Activated CD8-positive, alpha-beta T cell treated with anti-CD3 and anti-CD28 coated beads, Interleukin-2, amount 10 ng/mL, durations not matched to agents 7 days and 5 days (primary cell): ENCODE measurements around the gene CD19. TPM values are rescaled to one million over a fixed set of nuclear protein-coding genes. Genes with fewer than 3 reads are reported as not detected.
A peak's percentile ranks its signal among the peaks of the same experiment; 100 is the strongest.
"Not testable (repeated sequence)": the region's sequence is repeated elsewhere in the genome, so short reads cannot be mapped to it uniquely, and the experiment has no call there.

Experiments used
- ATAC-seq: fragments of 150-1000 bp; cut with Tn5 transposase; one replicate; pipeline ENCODE4 v1.10.0; 2021; ENCODE audit warnings: moderate library complexity
- CTCF ChIA-PET: fragments of 350-600 bp; sonication (Branson Sonifier 250); formaldehyde crosslinking; loops from one replicate; lab custom pipeline; 2021; ENCODE audit warnings: antibody characterized with exemption; lab: Charles Lee
- POLR2A ChIA-PET: fragments of 350-600 bp; sonication (Branson Sonifier 250); formaldehyde crosslinking; loops from one replicate; lab custom pipeline; 2021; ENCODE audit warnings: antibody characterized with exemption; lab: Charles Lee
- DNase-seq: peaks from one replicate; pipeline ENCODE4 v3.0.0-alpha.2; 2020
- H3K27ac Mint-ChIP-seq: one replicate; pipeline ENCODE4 v1.8.0; 2021; ENCODE audit warnings: mild to moderate bottlenecking, mixed read lengths
- H3K27me3 Mint-ChIP-seq: one replicate; pipeline ENCODE4 v1.8.0; 2021; ENCODE audit warnings: low read depth, mixed read lengths
- H3K36me3 Mint-ChIP-seq: one replicate; pipeline ENCODE4 v1.8.0; 2021; ENCODE audit warnings: low read depth, mixed read lengths
- H3K4me1 Mint-ChIP-seq: one replicate; pipeline ENCODE4 v1.8.0; 2021; ENCODE audit warnings: low read depth, mixed read lengths
- H3K4me3 Mint-ChIP-seq: one replicate; pipeline ENCODE4 v1.8.0; 2021; ENCODE audit warnings: mild to moderate bottlenecking, mixed read lengths
- H3K9me3 Mint-ChIP-seq: one replicate; pipeline ENCODE4 v1.8.0; 2022; ENCODE audit warnings: mixed read lengths; ENCODE audit not compliant: insufficient read depth
- total RNA-seq, 2 experiments: library from RNA; stranded (reverse); gene quantifications; one replicate each; pipeline ENCODE4 v1.2.3, GENCODE V29; 2021

The CD19 gene
- total RNA-seq, 2 experiments from 2014 or later, result 0.52 to 0.68 TPM

GRCh38 chr16:28969696-28970095 lies 37.9 kb downstream of the CD19 start:
- H3K27ac Mint-ChIP-seq, POLR2A ChIA-PET, H3K4me3 Mint-ChIP-seq, H3K9me3 Mint-ChIP-seq, DNase-seq, H3K4me1 Mint-ChIP-seq, ATAC-seq, H3K27me3 Mint-ChIP-seq, CTCF ChIA-PET: not testable (repeated sequence)
- H3K36me3 Mint-ChIP-seq, result peaks cover 11% of the 10 kb centered on the region

- POLR2A ChIA-PET, result interaction anchor here (0.6 to 3.1 kb wide), 12 partner anchors 10 to 1069 kb away, joined by 3 to 12 read pairs (median 5); partner anchors contain the start of genes LAT and NFATC2IP
- Mint-ChIP-seq H3K4me1 (peaks cover 35% of the 10 kb centered on the region), H3K27me3 (no peaks in the 10 kb centered on the region), H3K27ac (peak overlapping the region; percentile 97), H3K36me3 (peaks cover 19% of the 10 kb centered on the region), H3K4me3 (peak overlapping the region; percentile 98), H3K9me3 (no peaks in the 10 kb centered on the region)
- ATAC-seq (no peak), DNase-seq (peak; percentile 48)
- CTCF ChIA-PET, result interaction anchor here (0.6 to 2.0 kb wide), 14 partner anchors 9 to 112 kb away, joined by 3 to 14 read pairs (median 4); partner anchors contain the start of gene LAT
These were observed 42.3 kb downstream of the CD19 start for GRCh38 chr16:28974007-28974436.

GRCh38 chr16:28974437-28975157 lies 42.8 kb downstream of the CD19 start, which contains the start of gene SPNS1:
Gene SPNS1 (plus strand): TSS chr16:28974778. CDS start chr16:28975152, 374 bp downstream.
- peak; percentile 97 for DNase-seq
- Mint-ChIP-seq H3K27me3 (no peaks in the 10 kb centered on the region), H3K4me1 (peaks cover 35% of the 10 kb centered on the region), H3K27ac (peak within 1 kb of the TSS; percentile 97), H3K36me3 (peaks cover 19% of the 10 kb centered on the region), H3K4me3 (peak within 1 kb of the TSS; percentile 98), H3K9me3 (no peaks in the 10 kb centered on the region)
- ChIA-PET POLR2A (interaction anchor here (0.9 to 3.1 kb wide), 9 partner anchors 9 to 100 kb away, joined by 3 to 12 read pairs (median 6); partner anchors contain the start of gene LAT), CTCF (interaction anchor here (0.6 to 2.0 kb wide), 11 partner anchors 9 to 101 kb away, joined by 3 to 14 read pairs (median 4); partner anchors contain the start of gene LAT)
- peak; percentile 96 for ATAC-seq

GRCh38 chr16:28975158-28975599 lies 43.4 kb downstream of the CD19 start:
- H3K4me1 Mint-ChIP-seq, result peaks cover 35% of the 10 kb centered on the region
- ChIA-PET POLR2A (interaction anchor here (3.1 kb wide), 1 partner anchor 13 kb away, joined by 12 read pairs; no protein-coding TSS in a partner anchor), CTCF (interaction anchor here (1.6 to 3.5 kb wide), 5 partner anchors 8 to 100 kb away, joined by 3 to 17 read pairs (median 14); partner anchors contain the start of gene LAT)
- ATAC-seq (peak; percentile 9), DNase-seq (no peak)
- peaks cover 19% of the 10 kb centered on the region for H3K36me3 Mint-ChIP-seq
- peak overlapping the region; percentile 98 for H3K4me3 Mint-ChIP-seq
- no peaks in the 10 kb centered on the region for H3K27me3 Mint-ChIP-seq
- H3K9me3 Mint-ChIP-seq, result no peaks in the 10 kb centered on the region
- peak overlapping the region; percentile 72 for H3K27ac Mint-ChIP-seq

GRCh38 chr16:28977703-28978662 lies 46.2 kb downstream of the CD19 start:
- Mint-ChIP-seq H3K4me3 (no peak overlapping the region), H3K9me3 (peaks cover 4% of the 10 kb centered on the region), H3K36me3 (peaks cover 43% of the 10 kb centered on the region), H3K4me1 (peaks cover 45% of the 10 kb centered on the region), H3K27me3 (no peaks in the 10 kb centered on the region), H3K27ac (peak overlapping the region; percentile 54)
- DNase-seq, result no peak
- ChIA-PET CTCF (interaction anchor here (0.8 to 3.5 kb wide), 8 partner anchors 9 to 97 kb away, joined by 3 to 17 read pairs (median 4); no protein-coding TSS in a partner anchor), POLR2A (no interaction called here)
- no peak for ATAC-seq

- Mint-ChIP-seq H3K4me1 (peaks cover 52% of the 10 kb centered on the region), H3K36me3 (peaks cover 60% of the 10 kb centered on the region)
- DNase-seq, H3K4me3 Mint-ChIP-seq, H3K27me3 Mint-ChIP-seq, H3K9me3 Mint-ChIP-seq, H3K27ac Mint-ChIP-seq, ATAC-seq: not testable (repeated sequence)
- POLR2A ChIA-PET, result interaction anchor here (0.6 kb wide), 1 partner anchor 44 kb away, joined by 3 read pairs; no protein-coding TSS in a partner anchor
- CTCF ChIA-PET, result interaction anchor here (0.7 to 1.8 kb wide), 4 partner anchors 22 to 153 kb away, joined by 3 to 9 read pairs (median 3); no protein-coding TSS in a partner anchor
These were observed 48.6 kb downstream of the CD19 start for GRCh38 chr16:28980330-28980729.

GRCh38 chr16:28980929-28981328 lies 49.2 kb downstream of the CD19 start:
- Mint-ChIP-seq H3K9me3 (peaks cover 4% of the 10 kb centered on the region), H3K27ac (no peak overlapping the region), H3K36me3 (peaks cover 62% of the 10 kb centered on the region), H3K27me3 (no peaks in the 10 kb centered on the region), H3K4me3 (no peak overlapping the region), H3K4me1 (peaks cover 46% of the 10 kb centered on the region)
- ATAC-seq (no peak), DNase-seq (no peak)
- CTCF ChIA-PET, result interaction anchor here (0.7 to 1.8 kb wide), 3 partner anchors 21 to 153 kb away, joined by 3 to 9 read pairs (median 3); no protein-coding TSS in a partner anchor
- POLR2A ChIA-PET, result interaction anchor here (0.6 kb wide), 1 partner anchor 43 kb away, joined by 3 read pairs; no protein-coding TSS in a partner anchor

- H3K9me3 Mint-ChIP-seq, result peaks cover 4% of the 10 kb centered on the region
- no peak for ATAC-seq
- peaks cover 40% of the 10 kb centered on the region for H3K4me1 Mint-ChIP-seq
- CTCF ChIA-PET, result interaction anchor here (1.3 to 1.8 kb wide), 2 partner anchors 20 to 26 kb away, joined by 3 to 9 read pairs; no protein-coding TSS in a partner anchor
- DNase-seq, result peak; percentile 59
- no peak overlapping the region for H3K4me3 Mint-ChIP-seq
- H3K36me3 Mint-ChIP-seq, result peaks cover 66% of the 10 kb centered on the region
- POLR2A ChIA-PET, result no interaction called here
- H3K27me3 Mint-ChIP-seq, result no peaks in the 10 kb centered on the region
- no peak overlapping the region for H3K27ac Mint-ChIP-seq
These were observed 49.7 kb downstream of the CD19 start for GRCh38 chr16:28981517-28981916.

- DNase-seq (no peak), ATAC-seq (no peak)
- Mint-ChIP-seq H3K9me3 (peaks cover 9% of the 10 kb centered on the region), H3K36me3 (peaks cover 72% of the 10 kb centered on the region), H3K4me3 (no peak overlapping the region), H3K27me3 (no peaks in the 10 kb centered on the region), H3K27ac (no peak overlapping the region), H3K4me1 (peaks cover 40% of the 10 kb centered on the region)
- ChIA-PET POLR2A (no interaction called here), CTCF (interaction anchor here (2.9 kb wide), 1 partner anchor 8 kb away, joined by 14 read pairs; the partner anchor contains the start of gene SPNS1)
These were observed 50.6 kb downstream of the CD19 start for GRCh38 chr16:28982418-28982817.

GRCh38 chr16:28982949-28983348 lies 51.2 kb downstream of the CD19 start:
- H3K9me3 Mint-ChIP-seq, result peaks cover 11% of the 10 kb centered on the region
- DNase-seq, result no peak
- peak overlapping the region; percentile 94 for H3K27ac Mint-ChIP-seq
- peaks cover 40% of the 10 kb centered on the region for H3K4me1 Mint-ChIP-seq
- no peaks in the 10 kb centered on the region for H3K27me3 Mint-ChIP-seq
- POLR2A ChIA-PET, result interaction anchor here (0.6 kb wide), 1 partner anchor 34 kb away, joined by 3 read pairs; no protein-coding TSS in a partner anchor
- peaks cover 73% of the 10 kb centered on the region for H3K36me3 Mint-ChIP-seq
- no peak for ATAC-seq
- CTCF ChIA-PET, result interaction anchor here (1.1 to 2.9 kb wide), 2 partner anchors 9 to 38 kb away, joined by 4 to 14 read pairs; partner anchors contain the start of gene SPNS1
- H3K4me3 Mint-ChIP-seq, result no peak overlapping the region
